GM12801 (cell line): ENCODE results near the gene ITGA11.

ENCODE experiments used
- TF ChIP-seq, protein P1 (sequence below): IDR thresholded peaks from one replicate; pipeline ENCODE4 v1.5.1; 2011; ENCODE audit warnings: control low read depth; ENCODE audit not compliant: insufficient read length; ENCODE audit errors: extremely low read depth

The ITGA11 gene

DNA sequence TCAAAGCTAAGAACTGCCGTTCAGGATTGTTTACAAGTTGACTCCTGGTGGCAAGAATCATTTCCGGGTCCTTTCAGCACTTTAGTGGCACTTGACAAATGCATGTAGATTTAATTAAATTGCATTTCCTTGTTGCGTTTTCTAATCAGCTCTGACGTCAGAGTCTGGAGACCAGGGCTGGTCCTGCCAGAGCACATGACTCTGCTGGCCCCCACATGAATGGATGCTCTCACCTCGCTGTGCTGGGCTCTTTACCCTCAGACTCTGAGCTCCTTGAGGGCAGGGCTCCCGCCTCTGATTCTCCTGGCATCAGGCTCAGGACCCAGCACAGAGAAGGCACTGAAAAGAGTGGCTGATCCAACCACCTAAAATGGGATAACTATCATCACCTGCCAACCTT is 85.0 kb downstream of the ITGA11 start:
- TF ChIP-seq, protein P1, sequence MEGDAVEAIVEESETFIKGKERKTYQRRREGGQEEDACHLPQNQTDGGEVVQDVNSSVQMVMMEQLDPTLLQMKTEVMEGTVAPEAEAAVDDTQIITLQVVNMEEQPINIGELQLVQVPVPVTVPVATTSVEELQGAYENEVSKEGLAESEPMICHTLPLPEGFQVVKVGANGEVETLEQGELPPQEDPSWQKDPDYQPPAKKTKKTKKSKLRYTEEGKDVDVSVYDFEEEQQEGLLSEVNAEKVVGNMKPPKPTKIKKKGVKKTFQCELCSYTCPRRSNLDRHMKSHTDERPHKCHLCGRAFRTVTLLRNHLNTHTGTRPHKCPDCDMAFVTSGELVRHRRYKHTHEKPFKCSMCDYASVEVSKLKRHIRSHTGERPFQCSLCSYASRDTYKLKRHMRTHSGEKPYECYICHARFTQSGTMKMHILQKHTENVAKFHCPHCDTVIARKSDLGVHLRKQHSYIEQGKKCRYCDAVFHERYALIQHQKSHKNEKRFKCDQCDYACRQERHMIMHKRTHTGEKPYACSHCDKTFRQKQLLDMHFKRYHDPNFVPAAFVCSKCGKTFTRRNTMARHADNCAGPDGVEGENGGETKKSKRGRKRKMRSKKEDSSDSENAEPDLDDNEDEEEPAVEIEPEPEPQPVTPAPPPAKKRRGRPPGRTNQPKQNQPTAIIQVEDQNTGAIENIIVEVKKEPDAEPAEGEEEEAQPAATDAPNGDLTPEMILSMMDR: no peak

DNA sequence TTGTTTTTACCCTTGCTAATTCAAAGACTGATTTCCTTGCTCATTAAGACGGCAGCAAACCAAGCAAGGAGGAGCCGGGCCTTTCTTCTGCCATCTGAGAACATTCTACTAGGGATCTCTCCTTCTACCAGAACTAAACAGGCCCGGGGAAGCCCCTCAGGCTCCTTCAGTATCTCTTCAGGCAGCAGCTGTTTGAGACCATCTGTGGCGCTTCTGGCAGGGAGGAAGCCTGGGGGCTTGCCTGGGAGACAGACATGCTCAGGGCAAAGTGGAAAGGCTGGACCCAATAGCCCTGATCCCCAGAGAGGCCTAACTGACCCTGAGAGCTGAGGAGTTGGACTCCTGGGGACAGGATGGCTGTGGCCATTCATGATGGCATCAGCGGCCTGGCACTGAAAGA is 86.5 kb downstream of the ITGA11 start:
- TF ChIP-seq, protein P1: no peak

DNA sequence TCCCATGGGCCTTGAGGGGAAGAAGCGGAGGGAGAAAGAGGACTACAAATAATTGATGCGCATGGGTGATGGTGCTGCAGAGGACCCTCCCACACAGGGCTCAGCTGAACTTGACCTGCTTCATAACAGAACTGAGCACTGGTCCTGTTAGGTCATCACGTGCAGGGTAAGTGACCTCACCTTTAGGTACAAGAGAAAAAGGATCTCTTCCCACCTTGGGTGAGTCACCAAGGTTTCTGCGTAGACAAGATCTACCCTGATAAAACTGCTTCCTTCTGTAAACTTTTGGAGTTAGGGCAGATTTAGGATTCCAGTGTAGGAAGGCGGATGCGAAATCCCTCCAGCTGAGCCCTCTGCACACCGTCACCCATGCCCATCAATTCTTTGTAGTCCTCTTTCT is 87.4 kb downstream of the ITGA11 start:
- TF ChIP-seq, protein P1: no peak

- TF ChIP-seq, protein P1: no peak
Measured at GRCh38 chr15:68343579-68344225, 88.3 kb downstream of the ITGA11 start.

DNA sequence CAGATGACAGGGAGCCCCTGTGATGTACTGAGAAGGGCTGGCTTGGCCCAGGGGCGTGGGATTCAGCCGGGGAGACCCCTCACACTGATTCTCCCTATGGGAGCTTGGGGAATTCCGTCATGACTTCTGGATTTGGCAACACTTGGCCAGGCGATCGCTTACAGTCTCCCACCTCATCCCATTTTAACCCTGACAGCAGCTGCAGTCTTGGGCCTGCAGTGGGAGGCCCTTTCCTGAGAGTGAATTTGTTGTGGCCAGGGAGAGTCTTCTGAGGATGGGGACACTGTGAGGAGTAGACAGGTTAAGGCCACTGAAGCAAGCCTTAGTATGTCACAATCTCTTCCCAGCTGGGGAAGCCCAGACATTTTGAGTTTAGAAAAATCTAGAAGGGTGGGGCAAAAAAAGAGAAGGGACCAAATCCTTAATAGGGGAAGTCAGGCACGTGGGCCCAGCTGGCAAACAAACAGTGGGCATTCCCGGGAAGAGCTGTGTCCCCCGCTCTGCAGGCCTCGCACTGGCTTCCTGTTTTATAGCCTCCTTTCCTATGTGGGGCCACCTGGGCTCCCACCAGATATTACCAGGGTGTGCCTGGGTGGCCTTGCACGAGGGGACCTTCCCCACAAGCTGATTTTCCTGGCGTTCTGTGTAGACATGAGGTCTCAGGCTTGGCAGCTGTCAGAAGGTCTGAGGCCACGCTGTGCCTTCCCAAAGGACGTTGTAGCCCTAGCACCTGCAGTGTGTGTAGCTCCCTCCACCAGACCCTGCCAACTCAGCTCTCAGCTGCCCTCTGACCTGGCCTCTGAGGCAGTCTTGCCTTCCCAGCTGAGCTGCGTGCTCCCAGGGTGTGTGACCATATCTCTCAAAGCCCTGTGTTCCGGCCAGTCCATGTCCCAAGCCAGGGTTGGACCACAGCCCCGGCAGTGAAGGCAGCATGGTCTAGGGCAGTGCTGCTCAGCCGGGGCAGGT is 89.9 kb downstream of the ITGA11 start:
- TF ChIP-seq, protein P1: no peak

DNA sequence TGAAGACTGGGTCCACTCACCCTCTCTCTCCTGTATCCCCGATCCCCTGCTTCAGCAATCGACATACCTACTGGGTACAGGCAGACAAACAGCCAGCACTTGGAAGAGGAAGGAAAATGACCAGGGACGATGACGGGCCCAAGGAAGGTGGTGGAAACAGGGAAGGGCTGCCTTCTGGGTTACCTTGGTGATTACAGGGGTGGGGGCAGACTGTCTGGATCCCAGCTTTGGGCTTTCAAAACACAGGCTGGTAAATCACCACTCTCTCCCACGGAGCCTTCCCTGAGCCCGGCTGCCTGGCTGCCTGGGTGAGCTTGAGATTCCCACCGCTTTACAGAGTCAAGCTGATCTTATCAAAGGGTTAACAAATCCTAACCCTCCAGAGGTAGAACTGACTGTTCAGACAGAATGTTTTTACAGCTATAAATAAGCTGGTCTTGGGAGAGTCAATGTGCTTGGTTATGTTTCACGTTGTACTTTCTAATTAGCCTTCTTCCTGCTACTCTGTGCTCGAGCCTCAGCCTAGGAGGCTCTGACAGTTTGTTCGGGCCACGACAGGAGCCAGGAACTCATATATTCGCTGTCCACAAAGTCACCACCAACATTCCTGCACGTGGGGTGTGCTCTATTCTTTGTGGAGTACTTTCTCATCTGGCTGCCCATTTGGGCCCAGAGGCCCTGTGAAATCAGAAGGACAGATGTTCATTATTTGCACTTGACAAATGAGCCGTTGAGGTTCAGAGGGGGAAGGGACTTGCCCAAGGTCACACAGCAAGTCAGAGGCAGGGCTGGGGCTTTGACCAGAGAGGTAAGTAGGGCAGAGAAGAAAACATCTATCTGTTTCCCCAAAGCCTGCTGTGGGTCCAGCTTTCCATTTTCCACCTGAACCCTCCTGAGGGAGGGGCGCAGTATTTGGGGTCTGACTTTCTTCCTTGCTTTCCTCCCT is 91.0 kb downstream of the ITGA11 start:
- TF ChIP-seq, protein P1: no peak

GRCh38 chr15:68339481-68339880 is 92.5 kb downstream of the ITGA11 start:
- TF ChIP-seq, protein P1: no peak
